ENCODE measurements around the gene GCG. TPM values are rescaled to one million over a fixed set of nuclear protein-coding genes. Genes with fewer than 3 reads are reported as not detected.

GCG gene
- total RNA-seq, 2 experiments from 2014 or later = not detected

DNA sequence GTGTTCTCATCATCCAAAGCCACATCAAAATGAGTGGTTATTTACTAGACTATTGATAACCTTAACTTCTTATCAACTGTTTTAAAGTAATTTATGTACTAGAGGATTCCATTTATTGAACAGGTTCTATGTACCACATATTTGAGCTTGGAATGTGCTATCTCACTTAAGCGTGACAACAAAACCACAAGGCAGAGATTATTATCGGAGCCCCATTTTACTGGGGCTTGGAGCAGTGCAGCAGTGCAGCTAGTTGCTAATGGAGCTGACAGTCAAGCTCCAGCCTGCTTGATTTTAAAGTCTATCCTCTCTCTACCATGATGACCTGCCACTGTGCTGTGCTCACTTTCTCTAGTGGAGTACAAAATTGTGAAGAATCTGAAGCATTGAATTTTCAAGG lies 24.6 kb downstream of the GCG start:
- H3K36me3 Mint-ChIP-seq (ENCODE audit: low read depth) = no peaks in the 10 kb centered on the region
- H3K27ac Mint-ChIP-seq = no peak overlapping the region
- peaks cover 2% of the 10 kb centered on the region for H3K27me3 Mint-ChIP-seq
- peak; percentile 19 for DNase-seq
- H3K9me3 Mint-ChIP-seq = peaks cover 4% of the 10 kb centered on the region
- no peak overlapping the region for H3K4me3 Mint-ChIP-seq
- CTCF ChIA-PET = interaction anchor here (1.0 to 3.6 kb wide), 3 partner anchors 26 to 541 kb away, joined by 4 to 13 read pairs (median 9); no protein-coding TSS in a partner anchor
- peaks cover 42% of the 10 kb centered on the region for H3K4me1 Mint-ChIP-seq
- POLR2A ChIA-PET = no interaction called here

DNA sequence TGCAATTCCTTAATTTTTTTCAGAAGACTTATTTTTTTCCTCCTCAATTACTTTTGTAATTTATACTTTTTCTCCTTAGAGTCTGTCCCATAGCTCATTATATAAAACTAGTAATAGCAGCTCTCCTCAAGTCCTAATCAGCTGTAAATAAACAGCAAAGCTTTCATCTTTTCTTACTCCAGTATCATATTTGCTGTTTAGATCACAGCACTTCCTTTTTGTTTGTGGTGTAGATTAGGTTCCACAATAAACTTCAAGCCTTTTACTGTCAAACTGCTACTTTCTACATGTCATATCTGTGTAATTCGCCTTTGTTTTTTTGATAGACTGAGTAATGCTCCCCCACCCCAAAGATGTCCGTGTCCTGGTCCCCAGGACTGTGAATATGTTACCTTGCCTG lies 25.5 kb downstream of the GCG start:
- Mint-ChIP-seq H3K4me3 (no peak overlapping the region), H3K4me1 (peaks cover 42% of the 10 kb centered on the region), H3K36me3 (ENCODE audit: low read depth) (no peaks in the 10 kb centered on the region), H3K9me3 (peaks cover 4% of the 10 kb centered on the region), H3K27me3 (no peaks in the 10 kb centered on the region), H3K27ac (peak overlapping the region; percentile 68)
- ChIA-PET POLR2A (interaction anchor here (0.6 kb wide), 1 partner anchor 43 kb away, joined by 4 read pairs; no protein-coding TSS in a partner anchor), CTCF (interaction anchor here (0.5 to 3.6 kb wide), 5 partner anchors 27 to 813 kb away, joined by 4 to 13 read pairs (median 9); no protein-coding TSS in a partner anchor)
- no peak for DNase-seq

DNA sequence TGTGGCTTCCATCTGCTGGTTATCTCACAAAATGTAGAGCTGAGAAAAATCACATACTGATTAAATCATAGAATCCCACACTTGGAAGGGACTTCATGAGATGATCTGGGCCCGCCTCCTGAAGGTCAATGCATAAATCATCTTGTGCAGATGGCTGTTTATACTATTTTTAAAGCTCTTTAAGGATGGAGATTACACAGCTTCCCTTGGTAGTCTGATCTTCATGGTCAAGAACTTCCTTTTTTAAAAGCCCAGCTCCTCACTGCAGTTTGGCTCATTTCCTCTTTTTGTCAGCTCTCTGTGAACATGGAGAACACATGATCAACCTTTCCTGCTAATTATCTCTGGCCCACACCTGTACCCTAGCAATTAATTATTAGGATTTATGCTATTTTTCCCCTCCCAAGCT lies 25.9 kb downstream of the GCG start:
- no peaks in the 10 kb centered on the region for H3K36me3 Mint-ChIP-seq (ENCODE audit: low read depth)
- CTCF ChIA-PET = interaction anchor here (0.5 to 3.6 kb wide), 6 partner anchors 27 to 812 kb away, joined by 3 to 13 read pairs (median 6); no protein-coding TSS in a partner anchor
- no peak overlapping the region for H3K4me3 Mint-ChIP-seq
- no peaks in the 10 kb centered on the region for H3K27me3 Mint-ChIP-seq
- POLR2A ChIA-PET = interaction anchor here (0.6 kb wide), 1 partner anchor 248 kb away, joined by 3 read pairs; no protein-coding TSS in a partner anchor
- H3K27ac Mint-ChIP-seq = peak overlapping the region; percentile 68
- no peak for DNase-seq
- peaks cover 4% of the 10 kb centered on the region for H3K9me3 Mint-ChIP-seq
- peaks cover 42% of the 10 kb centered on the region for H3K4me1 Mint-ChIP-seq

GRCh38 chr2:162125138-162125537 lies 26.9 kb downstream of the GCG start:
- H3K27ac Mint-ChIP-seq = no peak overlapping the region
- ChIA-PET CTCF (interaction anchor here (0.6 to 3.6 kb wide), 6 partner anchors 8 to 745 kb away, joined by 4 to 13 read pairs (median 6); no protein-coding TSS in a partner anchor), POLR2A (no interaction called here)
- H3K36me3 Mint-ChIP-seq (ENCODE audit: low read depth) = no peaks in the 10 kb centered on the region
- no peaks in the 10 kb centered on the region for H3K27me3 Mint-ChIP-seq
- H3K9me3 Mint-ChIP-seq = no peaks in the 10 kb centered on the region
- DNase-seq = no peak
- H3K4me1 Mint-ChIP-seq = peaks cover 42% of the 10 kb centered on the region
- H3K4me3 Mint-ChIP-seq = no peak overlapping the region

GRCh38 chr2:162123806-162124758 lies 28.0 kb downstream of the GCG start:
- POLR2A ChIA-PET = no interaction called here
- peak; percentile 42 for DNase-seq
- CTCF ChIA-PET = interaction anchor here (0.5 to 2.5 kb wide), 4 partner anchors 9 to 476 kb away, joined by 3 to 9 read pairs (median 4); no protein-coding TSS in a partner anchor

GRCh38 chr2:162118166-162119031 lies 33.6 kb downstream of the GCG start:
- H3K4me3 Mint-ChIP-seq = no peak overlapping the region
- H3K9me3 Mint-ChIP-seq = peaks cover 19% of the 10 kb centered on the region
- no peak overlapping the region for H3K27ac Mint-ChIP-seq
- H3K4me1 Mint-ChIP-seq = peaks cover 25% of the 10 kb centered on the region
- CTCF ChIA-PET = interaction anchor here (1.1 to 1.3 kb wide), 2 partner anchors 15 to 164 kb away, joined by 3 read pairs; no protein-coding TSS in a partner anchor
- POLR2A ChIA-PET = interaction anchor here (0.6 kb wide), 1 partner anchor 105 kb away, joined by 4 read pairs; no protein-coding TSS in a partner anchor
- DNase-seq = no peak
- peaks cover 16% of the 10 kb centered on the region for H3K36me3 Mint-ChIP-seq (ENCODE audit: low read depth)
- H3K27me3 Mint-ChIP-seq = no peaks in the 10 kb centered on the region

More at GRCh38 chr2:162123806-162124758, 28.0 kb downstream of the GCG start:
- Mint-ChIP-seq H3K27me3 (no peaks in the 10 kb centered on the region), H3K4me1 (peaks cover 40% of the 10 kb centered on the region), H3K36me3 (ENCODE audit: low read depth) (no peaks in the 10 kb centered on the region), H3K9me3 (no peaks in the 10 kb centered on the region), H3K4me3 (no peak overlapping the region), H3K27ac (no peak overlapping the region)

GRCh38 chr2:162116352-162116751 lies 35.7 kb downstream of the GCG start:
- DNase-seq = no peak
- ChIA-PET POLR2A (no interaction called here), CTCF (no interaction called here)
- Mint-ChIP-seq H3K27me3 (no peaks in the 10 kb centered on the region), H3K9me3 (peaks cover 21% of the 10 kb centered on the region), H3K36me3 (ENCODE audit: low read depth) (peaks cover 16% of the 10 kb centered on the region), H3K4me1 (peaks cover 25% of the 10 kb centered on the region), H3K4me3 (no peak overlapping the region), H3K27ac (no peak overlapping the region)

GRCh38 chr2:162115076-162115475 lies 37.0 kb downstream of the GCG start:
- no peak for DNase-seq
- ChIA-PET POLR2A (no interaction called here), CTCF (no interaction called here)
- Mint-ChIP-seq H3K36me3 (ENCODE audit: low read depth) (peaks cover 16% of the 10 kb centered on the region), H3K4me3 (no peak overlapping the region), H3K9me3 (peaks cover 21% of the 10 kb centered on the region), H3K4me1 (peaks cover 25% of the 10 kb centered on the region), H3K27ac (no peak overlapping the region), H3K27me3 (no peaks in the 10 kb centered on the region)

DNA sequence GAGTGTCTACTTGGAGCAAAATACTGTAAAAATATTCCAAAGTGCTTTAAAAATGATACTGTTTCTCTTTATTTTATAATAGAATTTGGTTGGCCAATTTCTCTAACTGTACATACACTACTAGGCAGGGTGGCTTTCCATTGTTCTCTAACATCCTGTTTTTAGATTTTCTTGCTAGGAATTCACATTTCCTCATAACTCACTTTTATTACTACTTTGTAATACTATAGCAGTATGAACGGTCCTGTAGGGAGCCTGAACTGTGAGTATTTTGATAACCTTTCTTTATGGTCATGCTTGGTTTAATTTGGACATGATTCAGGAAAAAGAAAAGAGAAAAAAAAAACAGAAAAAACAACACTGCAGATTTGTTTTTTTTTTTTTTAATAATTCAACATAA lies 37.8 kb downstream of the GCG start:
- POLR2A ChIA-PET = no interaction called here
- H3K27ac Mint-ChIP-seq = no peak overlapping the region
- no peak overlapping the region for H3K4me3 Mint-ChIP-seq
- H3K27me3 Mint-ChIP-seq = no peaks in the 10 kb centered on the region
- H3K9me3 Mint-ChIP-seq = peaks cover 21% of the 10 kb centered on the region
- H3K36me3 Mint-ChIP-seq (ENCODE audit: low read depth) = peaks cover 16% of the 10 kb centered on the region
- H3K4me1 Mint-ChIP-seq = peaks cover 25% of the 10 kb centered on the region
- CTCF ChIA-PET = no interaction called here
- DNase-seq = no peak

DNA sequence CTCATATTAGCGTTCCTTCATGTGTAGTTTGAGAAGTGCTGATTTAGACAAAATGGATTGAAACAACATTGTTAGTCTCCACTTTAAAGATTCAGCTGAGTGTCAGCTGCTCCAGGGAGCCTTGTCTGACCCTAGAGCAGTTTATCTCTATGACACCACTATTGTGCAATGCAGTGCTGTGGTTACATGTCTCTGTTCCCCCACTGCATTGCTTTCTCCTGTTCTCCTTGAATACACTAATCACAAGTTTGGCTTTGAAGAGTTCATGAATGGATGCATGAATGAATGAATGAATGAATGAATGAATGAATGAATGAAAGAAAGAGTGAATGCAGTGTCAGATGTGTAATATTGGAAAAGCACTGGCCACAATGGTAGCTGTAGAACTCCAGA lies 38.3 kb downstream of the GCG start:
- DNase-seq = no peak

GRCh38 chr2:162113088-162113775 lies 38.8 kb downstream of the GCG start:
- Mint-ChIP-seq H3K27ac (no peak overlapping the region), H3K9me3 (peaks cover 21% of the 10 kb centered on the region), H3K36me3 (ENCODE audit: low read depth) (peaks cover 16% of the 10 kb centered on the region), H3K4me1 (peaks cover 21% of the 10 kb centered on the region), H3K4me3 (no peak overlapping the region), H3K27me3 (no peaks in the 10 kb centered on the region)
- ChIA-PET POLR2A (no interaction called here), CTCF (interaction anchor here (0.6 kb wide), 1 partner anchor 10 kb away, joined by 3 read pairs; no protein-coding TSS in a partner anchor)
- no peak for DNase-seq

More for the DNA sequence above, 38.3 kb downstream of the GCG start:
- no peaks in the 10 kb centered on the region for H3K27me3 Mint-ChIP-seq
- ChIA-PET POLR2A (no interaction called here), CTCF (interaction anchor here (0.6 kb wide), 1 partner anchor 11 kb away, joined by 3 read pairs; no protein-coding TSS in a partner anchor)
- peaks cover 21% of the 10 kb centered on the region for H3K9me3 Mint-ChIP-seq
- no peak overlapping the region for H3K27ac Mint-ChIP-seq
- peaks cover 16% of the 10 kb centered on the region for H3K36me3 Mint-ChIP-seq (ENCODE audit: low read depth)
- peaks cover 24% of the 10 kb centered on the region for H3K4me1 Mint-ChIP-seq
- H3K4me3 Mint-ChIP-seq = no peak overlapping the region
